GM19452 (cell line): Measurements from ENCODE around the gene DNMT3A.

ENCODE experiments used
- ATAC-seq: cut with Tn5 transposase; IDR thresholded peaks from one replicate; pipeline ENCODE4 v1.9.1; 2021; ENCODE audit not compliant: unreplicated experiment

The DNMT3A gene

GRCh38 chr2:25328152-25329085 is 13.3 kb downstream of the DNMT3A start:
- no peak for ATAC-seq

DNA sequence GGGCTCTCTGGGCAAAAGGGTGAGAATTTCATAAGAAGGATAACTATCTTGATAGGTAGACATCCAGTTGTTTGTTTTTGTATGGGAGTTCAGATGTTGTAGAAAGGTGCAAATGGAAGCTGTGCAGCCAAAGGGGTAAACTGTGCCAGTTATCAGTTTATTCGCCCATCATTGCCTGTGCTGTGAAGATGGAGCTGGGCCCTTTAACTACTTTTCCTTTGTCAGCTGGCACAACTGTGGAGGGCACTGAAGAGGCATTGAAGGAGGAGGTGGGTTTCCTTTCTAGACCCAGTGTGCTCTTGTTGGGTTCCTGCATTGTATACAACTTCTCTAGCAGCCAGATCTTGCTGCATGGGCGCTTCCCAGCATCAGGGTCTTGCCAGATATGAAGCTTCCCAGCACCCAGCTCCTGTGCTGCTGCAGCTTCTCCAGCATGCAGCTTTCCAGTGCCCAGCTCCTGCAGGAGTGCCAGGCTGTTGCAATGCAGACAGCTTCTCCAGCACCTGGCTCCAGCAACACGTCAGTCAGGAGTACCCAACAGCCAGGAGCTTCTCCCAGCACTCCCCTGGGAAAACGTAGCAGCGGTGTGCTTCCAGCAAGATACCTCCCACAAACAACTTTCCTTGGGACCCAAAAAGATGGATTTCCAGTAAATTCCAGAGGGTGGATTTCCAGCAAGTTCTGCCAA is 15.3 kb downstream of the DNMT3A start:
- no peak for ATAC-seq

DNA sequence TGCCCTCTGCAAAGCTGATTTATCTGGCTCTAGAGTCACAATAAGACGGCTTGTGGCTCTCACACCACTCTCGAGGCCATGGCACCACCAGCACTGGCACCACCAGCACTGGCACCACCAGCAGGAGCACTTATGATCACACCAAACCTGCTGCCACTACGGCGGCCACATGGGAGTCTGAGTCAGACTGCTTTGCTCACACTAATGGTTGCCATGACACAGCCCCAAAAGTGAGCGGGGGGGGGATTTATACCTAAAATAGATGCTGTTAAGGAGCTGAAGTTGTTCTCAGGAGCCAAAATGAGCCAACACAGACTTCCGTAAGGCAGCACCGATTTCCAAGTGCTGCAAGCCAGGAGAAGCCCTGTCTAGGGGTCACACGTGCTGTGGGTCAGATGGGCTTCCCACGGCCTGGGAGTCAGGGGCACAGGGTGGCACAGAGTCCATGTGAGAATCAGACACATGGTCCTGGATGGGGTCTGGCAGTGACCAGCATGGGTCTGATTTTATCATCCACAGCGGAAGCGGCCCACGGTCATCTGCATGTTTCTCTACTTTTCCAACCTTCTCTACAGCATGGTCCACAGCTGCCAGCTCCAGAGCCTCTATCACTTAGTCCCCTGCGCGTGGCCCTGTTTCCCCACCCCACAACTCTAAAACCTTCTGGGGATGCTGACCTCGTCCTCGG is 16.7 kb downstream of the DNMT3A start:
- ATAC-seq: no peak

DNA sequence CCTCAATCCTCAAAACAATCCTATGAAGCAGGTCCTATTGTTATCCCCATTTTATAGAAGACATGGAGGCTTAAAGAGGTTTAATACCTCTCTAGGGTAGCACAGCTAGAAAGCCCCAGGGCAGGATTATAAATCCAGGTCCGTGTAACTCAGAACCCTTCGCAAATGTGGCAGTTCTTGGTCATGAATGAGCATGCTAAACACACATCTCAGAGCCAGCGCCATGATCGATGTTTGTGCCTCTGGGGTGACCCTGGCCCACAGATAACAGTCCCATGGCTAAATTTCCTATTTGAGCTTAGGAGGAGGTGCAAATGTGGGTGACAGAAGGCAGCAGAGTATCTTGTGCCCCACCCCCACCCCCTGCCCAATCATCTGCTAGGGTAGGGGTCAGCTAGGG is 17.5 kb downstream of the DNMT3A start:
- ATAC-seq: no peak

- no peak for ATAC-seq
Observed at GRCh38 chr2:25323610-25324189, 18.0 kb downstream of the DNMT3A start.

GRCh38 chr2:25323042-25323514 is 18.6 kb downstream of the DNMT3A start:
- no peak for ATAC-seq

DNA sequence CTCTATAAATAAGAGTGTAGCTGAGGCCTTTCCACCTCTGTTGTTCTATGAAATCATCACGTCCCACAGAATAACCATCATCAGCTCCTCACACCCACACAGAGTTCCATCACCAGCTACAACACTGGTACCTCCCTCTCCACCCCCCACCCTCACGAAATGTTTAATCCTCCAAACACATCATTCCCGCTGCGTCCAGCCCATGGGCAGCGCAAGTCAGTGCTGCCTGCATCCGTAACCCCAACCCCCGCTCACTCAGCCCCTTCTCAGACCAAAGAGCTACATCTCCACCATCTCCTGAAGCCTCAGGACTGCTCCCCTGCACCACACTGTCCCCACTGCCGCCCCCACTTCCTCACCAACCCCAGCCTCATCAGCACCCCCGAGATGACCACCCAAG is 19.4 kb downstream of the DNMT3A start:
- ATAC-seq: no peak

- no peak for ATAC-seq
Observed at GRCh38 chr2:25320077-25320476, 21.6 kb downstream of the DNMT3A start.

- no peak for ATAC-seq
Observed at GRCh38 chr2:25316101-25316500, 25.6 kb downstream of the DNMT3A start.

DNA sequence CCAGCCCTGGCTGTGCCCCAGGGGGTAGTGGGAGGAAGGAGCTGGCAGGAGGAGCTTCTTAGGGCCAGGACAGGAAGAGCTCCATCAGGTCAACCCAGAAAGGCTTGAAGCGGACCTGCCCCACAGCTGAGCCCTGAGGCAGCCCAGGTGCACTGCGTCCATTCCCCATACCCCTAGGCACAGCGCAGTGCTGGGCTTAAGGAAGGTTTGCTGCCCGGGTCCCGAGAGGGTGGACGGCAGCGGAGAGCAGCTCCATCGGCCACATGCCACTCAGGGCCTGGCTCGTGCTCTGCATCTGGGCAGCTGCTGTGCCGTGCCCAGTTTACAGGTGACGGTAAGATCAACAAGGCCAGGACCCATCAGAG is 26.4 kb downstream of the DNMT3A start:
- ATAC-seq: no peak

DNA sequence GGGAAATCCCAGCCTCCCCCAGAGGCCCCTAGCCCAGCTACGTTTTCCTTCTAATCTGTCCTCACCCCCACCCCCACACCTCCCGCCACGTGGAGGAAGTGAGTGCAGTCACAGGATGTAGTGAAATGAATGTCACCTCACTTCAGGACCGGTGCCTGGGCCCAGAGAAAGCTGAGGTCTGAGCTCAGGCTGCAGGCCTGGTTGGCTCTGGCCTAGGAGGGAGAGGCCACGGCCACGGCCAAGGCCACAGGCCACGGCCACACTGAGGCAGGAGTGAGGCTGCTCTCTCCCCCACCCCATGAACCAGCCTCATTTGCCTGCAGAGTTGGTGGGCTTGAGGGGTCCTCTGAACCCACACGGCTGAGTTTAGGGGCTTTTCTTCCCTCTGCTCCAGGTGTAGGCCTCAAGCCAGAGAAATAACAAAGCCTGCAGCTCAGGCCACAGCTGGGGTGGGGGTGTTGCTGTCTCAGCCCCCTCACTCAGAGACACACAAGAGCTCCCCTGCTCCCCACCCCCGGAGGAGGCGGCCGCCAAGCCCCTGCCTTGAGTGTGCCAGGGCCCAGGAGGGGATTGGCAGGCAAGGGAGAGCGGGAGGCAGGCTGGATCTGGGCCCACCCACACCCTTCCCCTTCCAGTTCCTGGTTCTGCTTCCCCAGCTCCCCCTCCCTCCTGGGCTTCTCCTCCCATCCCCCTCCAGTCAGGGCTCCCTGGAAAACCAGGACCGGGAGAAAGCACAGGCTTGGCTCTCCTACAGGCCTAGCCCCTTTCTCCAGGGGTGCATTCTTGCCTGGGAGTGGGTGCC is 27.0 kb downstream of the DNMT3A start:
- ATAC-seq: peak; percentile 84

GRCh38 chr2:25313711-25314513 is 27.8 kb downstream of the DNMT3A start:
- ATAC-seq: no peak

DNA sequence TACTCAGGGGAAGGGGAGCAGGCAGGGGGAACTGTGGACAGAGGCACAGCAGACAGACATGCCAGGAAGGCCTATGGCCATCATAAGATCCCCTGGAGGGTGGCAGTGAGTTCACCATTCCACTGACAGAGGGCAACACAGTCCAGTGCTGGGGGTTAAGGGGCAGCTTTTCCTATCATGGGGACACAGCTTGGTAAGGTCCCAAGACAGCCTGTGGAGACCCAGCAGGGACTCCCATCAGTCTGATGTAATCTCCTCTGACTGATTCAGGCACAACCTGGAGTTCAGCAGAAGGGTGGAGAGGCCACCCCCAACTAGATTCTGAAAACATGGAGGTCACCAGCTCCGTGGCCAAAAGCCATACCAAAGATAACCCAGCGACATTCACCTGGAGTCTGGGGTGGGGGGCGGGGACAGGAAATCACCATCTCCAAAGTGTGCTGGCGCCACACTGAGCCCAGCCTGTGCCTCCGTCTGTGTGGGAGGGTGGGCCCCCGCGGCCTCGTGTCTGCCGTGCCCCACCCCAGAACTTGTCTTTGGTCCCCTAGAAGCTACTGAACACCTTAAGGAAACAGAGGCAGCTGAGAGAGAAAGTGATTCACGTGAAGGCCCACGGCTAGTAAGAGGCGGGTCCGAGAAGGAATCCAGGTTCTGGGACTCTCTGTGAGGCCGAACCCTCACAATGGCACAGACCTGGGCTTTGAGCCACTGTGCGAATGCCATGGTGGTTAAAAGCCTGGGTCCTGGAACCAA is 28.6 kb downstream of the DNMT3A start:
- no peak for ATAC-seq

GRCh38 chr2:25311865-25312575 is 29.7 kb downstream of the DNMT3A start:
- no peak for ATAC-seq

DNA sequence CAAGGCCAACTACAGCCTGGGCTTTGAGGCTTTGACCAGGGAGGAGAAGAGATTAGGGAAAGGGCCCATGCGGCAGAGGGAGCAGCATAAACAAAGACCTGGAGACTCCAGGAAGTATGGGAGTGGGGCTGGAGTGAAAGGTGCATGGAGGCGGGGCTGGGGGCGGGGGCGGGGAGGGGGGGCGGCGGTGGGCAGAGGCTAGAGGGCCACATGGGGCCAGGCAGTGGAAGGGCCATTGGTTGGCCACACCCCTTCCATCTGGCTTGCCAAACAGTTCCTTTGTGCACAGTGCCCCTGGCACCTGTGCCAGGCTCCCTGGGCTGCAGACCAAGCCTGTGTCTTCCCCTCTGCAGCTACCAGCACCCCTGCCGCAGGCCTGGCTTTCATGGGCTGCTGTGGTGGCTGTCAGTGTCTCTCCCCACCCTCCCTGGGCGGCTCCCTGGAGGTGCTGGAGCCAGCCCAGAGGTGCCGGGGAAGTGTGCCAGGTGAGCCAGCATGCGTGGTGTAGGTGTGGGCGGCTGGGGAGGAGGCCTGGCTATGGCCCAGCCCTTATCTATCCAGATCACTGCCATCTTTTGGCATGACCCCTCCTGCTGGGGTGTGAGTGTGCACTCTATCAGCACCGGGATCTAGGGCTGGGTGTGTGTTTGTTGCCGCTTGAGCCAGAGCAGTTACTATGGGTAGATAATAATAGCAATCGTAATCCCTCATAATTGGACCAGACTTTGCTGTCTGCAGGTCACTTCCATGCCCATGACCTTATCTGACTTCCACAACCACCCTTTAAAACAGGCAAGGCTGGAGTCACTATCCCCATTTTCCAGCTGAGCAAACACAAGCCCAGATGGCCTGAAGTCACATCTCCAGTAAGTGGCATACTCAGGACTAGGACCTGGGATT is 30.5 kb downstream of the DNMT3A start:
- no peak for ATAC-seq

DNA sequence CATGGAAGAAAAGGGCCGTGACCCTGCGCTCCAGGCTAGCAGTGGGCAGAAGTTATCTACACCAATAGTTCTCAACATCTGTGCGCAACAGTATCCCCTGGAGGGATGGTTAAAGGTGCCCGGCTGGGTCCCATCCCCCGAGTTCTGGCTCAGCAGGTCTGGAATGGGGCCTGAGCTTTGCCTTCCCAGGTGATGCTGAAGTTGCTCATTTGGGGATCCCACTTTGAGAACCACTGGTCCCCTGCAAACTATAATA is 31.1 kb downstream of the DNMT3A start:
- ATAC-seq: no peak

DNA sequence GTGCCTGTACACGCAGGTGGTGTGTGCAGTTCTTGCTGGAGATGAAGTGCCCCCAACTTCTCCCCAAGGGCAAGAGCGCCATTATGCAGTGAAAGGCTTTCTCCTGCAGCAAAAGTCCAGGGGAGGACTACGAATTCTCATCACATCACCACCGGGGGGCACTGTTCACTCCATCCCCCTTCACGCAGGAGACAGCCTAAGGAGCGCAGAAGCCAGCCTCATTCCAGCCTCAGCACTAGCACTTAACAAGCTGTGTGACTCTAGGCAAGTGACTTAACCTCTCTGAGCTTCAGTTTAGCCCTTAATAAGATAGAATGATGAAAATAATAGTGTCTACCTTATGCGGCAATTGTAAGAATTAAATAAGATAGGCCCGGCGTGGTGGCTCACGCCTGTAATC is 32.3 kb downstream of the DNMT3A start:
- ATAC-seq: no peak

- no peak for ATAC-seq
Observed at GRCh38 chr2:25308599-25308998, 33.1 kb downstream of the DNMT3A start.
